ENCODE results near the gene PITX2.

PITX2 gene

DNA sequence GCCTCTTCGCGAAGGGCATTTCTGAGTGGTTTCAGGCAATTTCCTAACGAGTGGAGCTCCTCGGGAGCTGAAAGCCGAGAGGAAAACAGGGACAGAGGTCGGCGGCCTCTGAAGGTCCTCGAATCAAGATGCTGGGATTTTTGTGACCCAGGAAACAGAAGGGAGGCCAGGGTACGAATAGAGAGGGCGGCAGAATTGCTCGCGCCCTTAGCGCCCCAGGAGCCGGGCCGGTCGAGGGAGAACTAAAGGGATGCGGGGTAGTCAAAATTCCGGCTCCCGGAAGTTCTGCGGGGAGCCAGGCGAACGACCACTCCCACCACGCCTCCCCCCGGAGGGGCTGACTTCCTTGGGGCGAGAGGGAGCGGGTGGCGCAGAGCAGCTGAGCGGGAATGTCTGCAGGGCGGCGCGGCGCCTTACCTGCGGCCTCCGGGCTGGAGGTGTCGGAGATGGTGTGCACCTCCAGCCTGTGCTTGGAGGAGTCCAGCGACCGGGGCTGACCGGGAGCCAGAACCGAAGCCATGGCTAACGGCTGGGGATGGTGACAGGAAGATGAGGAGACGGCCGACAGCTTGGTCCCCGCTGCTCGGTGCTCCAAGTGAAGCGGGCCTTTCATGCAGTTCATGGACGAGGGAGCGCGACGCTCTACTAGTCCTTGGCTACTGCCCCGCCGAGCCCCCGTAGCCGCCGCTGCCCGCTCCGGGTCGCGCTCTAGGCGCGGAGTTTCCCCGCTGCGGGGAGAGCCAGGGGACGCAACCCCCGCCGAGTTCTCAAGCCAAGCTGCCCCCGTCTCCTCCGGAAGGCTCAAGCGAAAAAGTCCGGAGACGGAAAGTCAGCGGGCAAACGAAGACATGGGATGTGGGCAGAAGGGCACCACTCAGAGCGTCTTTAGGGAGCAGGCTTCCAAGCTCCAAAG, 782 bp downstream of the PITX2 start:
- no peak for DNase-seq

GRCh38 chr4:110621328-110621812, 1.5 kb downstream of the PITX2 start:
- no peak for DNase-seq

DNA sequence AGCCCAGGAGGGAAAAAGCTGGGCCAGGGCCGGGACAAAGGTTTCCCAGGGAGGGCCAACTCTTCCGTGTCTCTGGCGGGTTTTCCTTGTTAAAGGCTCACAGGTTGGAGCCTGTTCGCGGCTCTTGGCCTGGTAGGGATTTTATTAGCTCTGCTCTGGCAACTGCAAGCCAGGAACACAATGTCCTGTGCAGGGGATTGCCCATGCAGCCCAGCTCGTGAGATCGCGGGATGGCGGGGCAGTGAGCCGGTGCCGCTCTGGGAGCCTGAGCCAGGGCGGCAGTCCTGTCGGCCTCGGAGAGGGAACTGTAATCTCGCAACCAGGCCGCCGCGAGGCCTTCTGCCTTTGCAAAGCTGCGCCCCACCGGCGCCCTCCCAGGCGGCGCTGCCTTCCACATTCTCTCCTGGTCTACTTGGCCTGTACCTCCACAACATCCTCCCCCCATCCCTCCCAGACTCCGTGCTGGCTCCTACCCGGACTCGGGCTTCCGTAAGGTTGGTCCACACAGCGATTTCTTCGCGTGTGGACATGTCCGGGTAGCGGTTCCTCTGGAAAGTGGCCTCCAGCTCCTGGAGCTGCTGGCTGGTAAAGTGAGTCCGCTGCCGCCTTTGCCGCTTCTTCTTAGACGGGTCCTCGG, 2.1 kb downstream of the PITX2 start:
- DNase-seq = no peak

- no peak for DNase-seq
Measured at GRCh38 chr4:110620322-110620690, 2.6 kb downstream of the PITX2 start.

- DNase-seq = no peak
Measured at GRCh38 chr4:110619463-110620247, 3.2 kb downstream of the PITX2 start.

DNA sequence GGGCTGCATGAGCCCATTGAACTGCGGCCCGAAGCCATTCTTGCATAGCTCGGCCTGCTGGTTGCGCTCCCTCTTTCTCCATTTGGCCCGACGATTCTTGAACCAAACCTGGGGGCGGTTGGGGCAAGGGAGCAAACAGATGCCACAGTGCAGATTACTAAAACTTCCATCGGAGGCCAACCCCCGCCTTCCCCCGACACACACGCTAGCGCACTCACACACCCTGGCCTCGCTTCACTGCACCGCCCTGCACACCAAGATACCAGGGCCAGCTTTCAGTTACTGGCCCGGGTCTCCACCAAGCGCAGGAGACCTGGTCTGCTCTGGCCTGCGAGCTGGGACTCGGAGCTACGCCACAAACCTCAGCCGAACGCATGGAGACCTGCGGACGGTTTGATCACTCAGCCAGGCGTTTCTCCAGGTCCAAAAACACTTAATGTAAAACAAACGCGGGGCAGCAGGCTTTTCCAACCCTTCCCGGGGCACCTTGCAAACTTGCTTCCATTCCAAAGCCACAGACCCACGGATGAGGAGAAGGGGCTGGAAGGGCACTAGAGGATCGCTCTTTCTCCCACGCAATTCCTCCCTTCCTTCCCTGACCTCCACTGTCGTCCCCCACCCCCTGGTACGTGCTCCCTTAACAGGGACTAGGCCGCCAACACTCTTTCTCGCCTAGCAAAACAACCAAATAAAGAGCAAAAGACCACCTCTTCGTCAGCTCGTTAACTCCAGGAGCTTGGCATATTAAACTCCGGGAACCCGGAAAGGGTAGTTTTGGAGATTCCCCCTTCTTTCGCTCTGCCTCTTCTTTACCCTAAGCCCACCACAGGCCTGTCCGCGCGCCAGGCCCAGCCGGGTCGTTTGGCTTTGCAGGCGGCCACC, 4.1 kb downstream of the PITX2 start:
- DNase-seq = no peak

DNA sequence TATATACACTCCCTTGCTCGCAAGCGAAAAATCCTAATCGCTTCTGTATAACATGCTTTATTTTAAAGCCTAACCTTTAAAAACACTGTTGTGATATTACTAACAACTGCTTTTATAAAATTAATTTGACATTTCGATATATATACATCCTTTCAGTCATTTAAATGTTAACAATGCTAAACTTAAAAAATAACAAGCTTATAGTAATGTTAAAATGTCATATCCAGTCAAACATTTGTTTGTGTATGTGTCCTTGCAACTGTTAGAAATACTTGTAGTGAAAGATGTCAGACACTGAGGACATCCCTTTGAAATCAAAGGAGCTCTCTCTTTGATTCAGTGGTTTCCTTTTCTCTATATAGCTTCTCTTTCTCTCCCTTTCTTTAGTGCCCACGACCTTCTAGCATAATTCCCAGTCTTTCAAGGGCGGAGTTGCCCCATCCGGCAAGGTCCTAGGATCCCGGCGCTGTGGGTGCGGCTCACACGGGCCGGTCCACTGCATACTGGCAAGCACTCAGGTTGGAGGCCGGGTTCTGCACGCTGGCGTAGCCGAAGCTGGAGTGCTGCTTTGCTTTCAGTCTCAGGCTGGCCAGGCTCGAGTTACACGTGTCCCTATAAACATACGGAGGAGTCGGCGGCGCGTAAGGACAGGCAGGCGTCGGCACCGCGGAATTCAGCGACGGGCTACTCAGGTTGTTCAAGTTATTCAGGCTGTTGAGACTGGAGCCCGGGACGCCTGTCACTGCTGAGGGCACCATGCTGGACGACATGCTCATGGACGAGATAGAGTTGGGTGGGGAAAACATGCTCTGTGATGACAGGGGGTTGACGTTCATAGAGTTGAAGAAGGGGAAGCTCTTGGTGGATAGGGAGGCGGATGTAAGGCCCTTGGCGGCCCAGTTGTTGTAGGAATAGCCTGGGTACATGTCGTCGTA, 5.0 kb downstream of the PITX2 start:
- DNase-seq = no peak

DNA sequence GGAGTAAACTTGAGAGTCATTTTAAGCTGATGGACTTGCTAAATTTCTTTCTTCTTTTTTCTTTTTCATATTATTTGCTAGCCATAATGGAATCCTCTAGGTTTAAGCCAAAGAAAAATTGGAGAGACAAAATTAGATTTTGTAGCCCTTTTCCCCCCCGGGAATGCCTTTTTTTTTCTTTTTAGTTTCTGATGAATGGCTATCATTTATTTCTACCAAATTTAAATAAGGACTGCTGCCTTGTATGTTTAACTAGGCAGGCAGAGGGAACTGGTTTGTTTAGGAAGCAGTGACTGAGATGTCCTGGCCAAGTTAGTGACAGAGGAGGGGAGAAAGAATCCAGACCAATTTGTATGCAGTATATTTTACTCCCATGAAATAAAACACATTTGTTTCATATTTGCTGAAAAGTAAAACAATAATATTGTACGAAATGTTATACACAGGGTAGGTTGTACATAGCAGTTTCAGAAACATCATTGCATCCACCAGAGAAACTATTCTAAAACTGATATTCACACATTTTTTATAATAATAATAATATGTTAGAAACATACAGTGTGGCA, 5.7 kb downstream of the PITX2 start:
- no peak for DNase-seq

DNA sequence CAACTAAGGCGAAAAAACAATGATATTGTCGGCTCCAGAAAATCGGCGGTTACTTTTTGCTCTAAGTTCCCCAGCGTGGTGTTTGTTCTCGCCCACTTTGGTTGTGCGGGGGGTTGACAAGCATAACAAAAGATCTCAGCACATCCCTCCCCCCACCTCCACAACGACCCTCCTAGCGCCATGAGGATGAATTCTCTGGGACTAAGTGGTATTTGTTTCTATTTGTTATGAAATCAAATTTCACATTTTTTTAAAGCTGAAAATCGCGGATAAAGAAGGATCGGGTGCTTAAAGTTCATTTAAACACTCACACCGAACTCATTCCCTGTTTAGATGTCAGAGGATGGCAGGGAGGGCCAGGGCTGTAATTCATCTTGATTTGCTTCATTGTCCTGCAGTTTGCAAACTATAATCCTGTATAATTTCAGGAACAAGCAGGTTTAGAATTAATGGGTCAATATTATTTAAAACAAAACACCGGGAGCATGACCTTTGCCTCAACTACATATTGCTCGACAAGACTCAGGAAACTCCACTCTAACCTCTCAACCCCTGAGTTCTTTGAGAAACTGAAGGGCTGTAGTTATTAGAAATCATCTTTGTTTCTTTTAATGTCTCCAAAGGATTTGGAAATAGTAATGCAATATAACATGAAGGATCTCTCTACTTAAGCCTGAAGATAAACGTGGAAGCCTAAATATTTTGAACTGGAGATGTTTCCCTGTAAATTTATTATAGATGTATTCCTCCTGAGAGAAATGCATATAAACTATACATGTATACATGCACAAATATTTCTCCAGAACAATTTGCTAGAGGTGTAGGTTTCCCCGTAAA, 6.4 kb downstream of the PITX2 start:
- DNase-seq = no peak

GRCh38 chr4:110615353-110616237, 7.3 kb downstream of the PITX2 start:
- DNase-seq = no peak

DNA sequence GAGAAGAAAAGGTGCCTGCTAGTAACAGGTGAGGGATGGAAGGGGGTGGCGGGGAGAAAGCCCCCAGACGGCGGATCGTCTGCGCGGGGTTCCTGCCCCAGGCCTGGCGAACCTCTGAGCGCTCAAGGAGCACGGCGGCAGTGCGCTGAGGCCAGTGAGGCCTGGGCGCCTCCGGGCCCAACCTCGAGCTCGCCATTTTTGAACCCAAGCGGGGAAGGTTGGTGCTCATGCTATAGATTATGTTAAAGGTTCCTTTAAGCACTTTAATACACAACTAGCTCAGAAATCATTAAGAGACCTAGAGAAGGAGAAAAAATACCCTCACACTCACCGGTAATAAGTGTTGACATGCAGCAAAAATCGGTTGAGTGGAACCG, 7.9 kb downstream of the PITX2 start:
- no peak for DNase-seq

GRCh38 chr4:110614173-110614963, 8.5 kb downstream of the PITX2 start:
- DNase-seq = no peak

DNA sequence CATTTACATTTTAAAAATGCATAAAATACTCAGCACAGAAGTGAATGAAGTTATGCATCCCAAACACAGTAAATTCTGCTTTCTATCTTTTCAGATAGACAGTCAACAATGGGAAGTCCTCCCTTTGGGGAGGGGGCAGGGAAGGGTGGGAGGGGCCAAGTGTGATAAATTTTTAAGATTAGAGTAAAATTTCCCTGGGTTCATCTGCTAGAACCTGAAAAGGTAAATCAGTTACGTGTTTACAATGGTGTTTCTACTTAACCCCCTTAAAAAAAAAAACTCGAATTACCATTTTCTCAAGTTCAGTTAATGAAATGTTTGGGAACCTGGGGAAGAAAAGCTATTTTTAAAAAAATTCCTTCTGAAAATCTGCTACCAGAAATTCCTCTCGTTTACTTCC, 9.1 kb downstream of the PITX2 start:
- no peak for DNase-seq

- DNase-seq = no peak
Measured at GRCh38 chr4:110612631-110613269, 10.1 kb downstream of the PITX2 start.

DNA sequence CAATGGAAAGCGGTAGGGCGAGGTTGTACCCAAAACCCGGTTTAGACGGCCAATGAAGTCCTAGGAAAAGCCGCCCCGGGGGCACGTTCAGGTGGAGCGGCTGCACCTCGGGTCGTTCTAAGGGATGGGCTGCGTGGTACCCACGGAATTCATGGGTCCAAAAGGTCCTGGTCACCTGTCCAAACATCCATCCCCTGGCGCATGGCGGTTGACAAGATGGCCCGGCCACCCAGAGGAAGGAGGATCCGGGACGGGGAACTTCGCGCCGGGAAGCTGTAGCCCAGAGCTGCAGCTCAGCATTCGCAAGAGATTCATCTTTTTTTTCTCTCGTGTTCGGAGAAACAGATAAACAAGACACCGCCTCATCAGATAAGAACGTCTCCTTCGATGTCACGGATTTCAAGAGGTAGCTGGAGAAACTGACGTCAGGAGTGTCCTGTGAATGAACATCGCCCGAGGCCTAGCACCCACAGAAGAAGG, 10.9 kb downstream of the PITX2 start:
- DNase-seq = no peak

GRCh38 chr4:110610940-110611831, 11.7 kb downstream of the PITX2 start:
- DNase-seq = no peak

DNA sequence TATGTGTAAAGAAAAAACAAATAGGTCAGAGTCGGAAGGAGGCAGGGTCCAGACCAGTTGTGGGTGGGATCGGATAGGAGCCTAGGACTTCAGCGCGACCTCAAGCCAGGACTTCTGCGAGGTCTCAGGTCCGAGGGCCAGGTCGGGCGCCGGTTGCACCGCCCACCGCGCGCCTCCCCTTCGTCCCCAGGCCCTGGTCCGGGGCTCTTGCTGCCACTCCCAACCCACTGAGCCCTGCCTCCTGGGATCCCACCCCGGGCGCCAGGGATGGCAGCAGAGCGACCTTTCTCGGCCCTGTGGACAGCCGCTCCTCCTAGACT, 12.3 kb downstream of the PITX2 start:
- DNase-seq = no peak
